Measurements from ENCODE around the gene ALDH3A2.
A peak's percentile ranks its signal among the peaks of the same experiment; 100 is the strongest.

ALDH3A2 gene

DNA sequence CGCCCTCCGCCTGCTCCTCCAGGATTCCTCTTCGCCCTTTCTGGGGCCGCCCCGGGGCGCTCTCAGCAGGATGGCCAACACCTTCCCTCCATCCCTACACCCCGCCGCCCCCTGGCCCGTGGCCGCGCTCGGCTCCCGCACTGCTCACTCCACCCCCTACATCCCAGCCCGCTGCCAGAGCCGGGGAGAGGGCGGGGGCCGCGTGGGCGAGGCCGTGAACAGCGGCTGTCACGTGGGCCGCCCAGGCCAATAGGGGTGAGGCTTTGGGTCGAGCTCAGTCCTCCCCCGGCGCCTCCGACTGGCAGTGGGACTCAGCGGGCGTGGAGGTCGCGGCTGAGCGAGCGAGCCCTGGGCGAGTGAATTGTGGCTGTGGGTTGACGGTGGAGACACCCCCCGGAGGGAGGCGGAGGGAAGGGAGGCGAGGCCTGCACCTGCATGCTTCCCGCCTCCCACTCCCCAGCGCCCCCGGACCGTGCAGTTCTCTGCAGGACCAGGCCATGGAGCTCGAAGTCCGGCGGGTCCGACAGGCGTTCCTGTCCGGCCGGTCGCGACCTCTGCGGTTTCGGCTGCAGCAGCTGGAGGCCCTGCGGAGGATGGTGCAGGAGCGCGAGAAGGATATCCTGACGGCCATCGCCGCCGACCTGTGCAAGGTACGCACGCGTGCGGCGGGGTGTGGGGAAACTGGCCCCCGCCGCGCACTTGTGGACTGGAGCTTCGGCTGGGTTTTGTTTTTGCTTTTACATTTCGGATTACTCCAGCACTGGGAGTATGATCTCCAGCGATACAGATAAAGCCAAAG is at the start of gene ALDH3A2:
TSS of gene ALDH3A2 (plus strand) at position 277 of the 799 bp plus-strand sequence. CDS start at position 498, 221 bp downstream.
- peak; percentile 97 for DNase-seq

DNA sequence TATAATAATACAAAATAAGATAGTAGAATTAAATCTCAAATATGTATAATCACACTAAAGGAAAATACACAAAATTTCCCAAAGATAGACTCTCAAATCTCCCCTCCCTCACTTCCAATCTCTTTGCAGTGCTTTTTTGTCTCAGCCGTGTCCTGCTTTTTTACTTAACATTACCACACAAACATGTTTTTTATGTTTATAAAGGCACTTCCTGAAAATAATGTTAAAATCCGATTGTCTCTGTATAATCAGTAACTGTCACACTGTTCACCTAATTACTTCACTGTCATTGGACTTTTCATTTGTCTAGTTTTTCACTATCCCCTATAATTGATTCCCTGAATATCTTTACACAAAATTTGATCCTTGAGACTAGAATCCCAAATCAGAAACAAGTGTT is 38.2 kb upstream of the ALDH3A2 start:
- no peak for DNase-seq

DNA sequence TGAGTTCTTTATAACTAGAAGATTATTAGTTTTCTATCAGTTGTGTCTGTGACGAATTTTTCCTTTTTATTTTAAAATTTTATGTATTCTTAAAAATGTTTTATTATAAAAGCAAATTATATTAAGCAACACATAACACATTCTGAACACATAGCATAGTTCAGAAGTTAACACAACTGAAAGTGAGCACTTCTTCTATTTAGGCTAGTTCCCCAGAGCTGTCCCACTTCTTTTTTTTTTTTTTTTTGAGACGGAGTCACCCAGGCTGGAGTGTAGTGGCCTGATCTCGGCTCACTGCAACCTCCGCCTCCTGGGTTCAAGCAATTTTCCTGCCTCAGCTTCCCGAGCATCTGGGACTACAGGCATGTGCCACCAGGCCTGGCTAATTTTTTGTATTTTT is 37.7 kb upstream of the ALDH3A2 start:
- DNase-seq: no peak

DNA sequence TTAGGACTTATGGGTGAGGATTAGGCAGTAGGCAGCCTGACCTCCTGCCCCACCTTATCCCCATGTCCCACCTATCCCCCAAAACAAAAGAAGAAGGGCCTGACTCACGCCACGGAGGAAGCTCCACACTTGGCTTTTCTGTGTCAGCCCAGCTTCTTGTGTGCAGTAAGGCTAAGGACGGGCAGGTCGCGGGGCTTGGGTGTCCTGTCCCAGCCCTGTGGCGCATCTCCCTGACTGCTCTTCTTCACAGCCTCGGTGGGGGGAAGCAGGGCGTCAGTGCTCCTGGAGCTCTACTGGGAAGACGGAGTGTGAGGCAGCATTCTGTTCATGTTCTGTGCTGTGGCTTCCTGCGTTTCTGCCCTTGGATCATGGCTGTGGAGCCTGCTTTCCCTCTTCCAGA is 34.6 kb upstream of the ALDH3A2 start:
- no peak for DNase-seq

DNA sequence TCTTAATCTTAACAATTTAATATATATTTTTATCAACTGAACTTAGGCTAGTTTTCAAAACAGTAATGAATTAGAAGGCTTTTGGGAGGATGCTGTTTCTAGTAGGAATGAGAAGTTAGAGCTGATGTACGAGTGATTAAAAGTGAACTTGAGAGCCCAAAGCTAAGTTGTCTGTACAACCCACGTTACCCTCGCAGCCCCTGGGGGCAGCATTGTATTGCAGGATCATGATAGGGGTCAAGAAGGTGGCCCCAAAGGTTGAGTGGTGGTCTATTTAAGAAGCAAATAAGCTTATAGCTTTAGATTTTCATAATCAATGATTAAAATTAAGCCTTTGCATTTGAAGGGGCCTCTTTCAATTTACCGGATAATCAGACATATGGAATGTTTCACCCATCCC is 33.7 kb upstream of the ALDH3A2 start:
- no peak for DNase-seq

DNA sequence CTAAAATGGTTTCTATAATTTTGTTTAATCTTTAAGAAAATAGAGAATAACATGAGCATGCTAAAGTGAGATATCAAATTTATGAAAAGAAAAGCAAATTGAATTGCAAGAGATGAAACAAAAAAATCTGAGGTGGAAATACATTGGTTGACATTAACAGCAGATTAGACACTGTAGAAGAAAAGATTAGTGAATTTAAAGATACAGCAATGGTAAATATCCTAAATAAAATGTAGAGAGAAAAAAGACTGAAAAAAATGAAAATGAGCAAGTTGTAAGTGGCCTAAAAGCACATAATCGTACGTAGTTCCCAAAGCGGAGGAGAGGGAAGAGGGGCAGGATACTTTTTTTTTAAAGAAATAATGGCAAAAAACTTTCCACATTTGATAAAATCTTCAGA is 30.5 kb upstream of the ALDH3A2 start:
- DNase-seq: no peak

DNA sequence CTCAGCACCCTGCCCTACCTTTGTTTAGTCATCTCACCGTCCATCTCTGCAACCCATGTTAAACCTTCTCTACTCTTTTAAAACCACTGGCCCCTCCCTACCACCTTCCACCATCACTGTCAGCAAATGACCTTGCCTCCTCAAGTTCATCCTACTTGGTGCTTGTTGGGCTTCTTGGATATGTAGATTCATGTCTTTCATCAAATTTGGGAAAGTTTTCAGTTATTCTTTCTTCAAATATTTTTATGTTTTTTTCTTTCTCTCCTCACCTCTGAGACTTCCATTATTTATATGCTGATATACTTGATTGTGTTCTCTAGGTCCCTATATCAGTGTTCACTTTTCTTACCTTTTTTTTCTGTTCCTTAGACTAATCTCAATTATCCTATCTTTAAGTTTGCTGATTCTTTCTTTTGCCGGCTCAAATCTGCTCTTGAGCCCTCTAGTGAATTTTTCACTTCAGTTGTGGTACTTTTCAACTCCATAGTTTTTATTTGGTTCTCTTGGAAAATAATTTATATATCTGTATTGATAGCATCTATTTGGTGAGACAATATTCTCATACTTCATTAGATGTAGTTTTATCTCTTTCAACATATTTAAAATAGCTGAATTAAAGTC is 28.7 kb upstream of the ALDH3A2 start:
- no peak for DNase-seq

DNA sequence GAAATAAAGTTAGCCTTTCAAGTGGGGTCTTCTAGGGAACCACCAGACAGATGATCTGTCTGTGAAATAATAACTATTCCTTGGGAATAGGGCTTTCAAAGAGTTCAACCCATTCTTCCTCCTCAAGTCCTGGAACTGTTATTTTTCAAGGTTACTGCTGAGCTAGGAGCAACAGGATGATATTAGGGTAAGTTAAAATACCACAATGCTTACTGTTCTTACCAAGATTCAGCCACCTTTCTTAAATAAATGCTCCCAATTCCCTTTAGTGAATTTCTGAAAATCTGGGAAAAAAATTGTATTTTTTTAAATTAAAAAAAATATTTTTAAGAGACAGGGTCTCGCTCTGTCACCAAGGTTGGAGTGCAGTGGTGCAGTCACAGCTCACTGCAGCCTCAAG is 26.9 kb upstream of the ALDH3A2 start:
- DNase-seq: no peak

DNA sequence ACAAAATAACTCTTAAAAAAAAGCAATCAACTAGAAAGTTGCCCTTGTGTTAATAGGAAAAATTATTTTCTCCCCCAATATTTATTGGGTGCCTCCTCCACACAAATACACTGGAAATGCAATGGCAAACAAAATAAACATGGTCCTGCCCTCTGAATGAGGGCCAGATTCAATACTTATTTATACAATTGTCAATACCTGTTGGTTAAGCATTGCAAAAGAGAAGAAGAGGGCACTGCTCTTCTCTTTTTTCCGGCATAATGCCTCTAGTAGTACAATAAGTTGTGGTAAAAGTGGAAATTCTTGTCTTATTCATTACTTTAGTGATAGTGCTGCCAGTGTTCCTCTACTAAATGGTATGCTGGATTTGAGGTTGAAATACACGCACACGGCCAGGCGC is 22.5 kb upstream of the ALDH3A2 start:
- DNase-seq: no peak

DNA sequence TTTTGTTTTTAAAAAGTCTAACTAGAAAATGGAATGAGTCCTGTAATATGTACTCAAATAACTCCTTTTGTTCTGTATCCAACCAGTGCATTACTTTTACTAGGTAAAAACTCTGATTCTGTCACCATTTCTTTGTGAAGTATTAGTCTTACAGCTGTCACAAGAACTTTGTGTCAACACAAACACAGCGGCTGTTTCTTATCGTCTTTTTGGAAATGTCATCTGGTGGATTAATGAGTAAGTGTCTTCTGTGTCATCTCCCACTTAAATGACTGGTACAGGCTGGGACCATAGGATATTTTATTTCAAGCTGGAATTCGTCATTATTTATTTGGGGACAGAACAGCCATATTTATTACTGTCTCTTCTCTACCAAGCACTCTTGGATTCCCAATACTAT is 19.1 kb upstream of the ALDH3A2 start:
- DNase-seq: no peak

DNA sequence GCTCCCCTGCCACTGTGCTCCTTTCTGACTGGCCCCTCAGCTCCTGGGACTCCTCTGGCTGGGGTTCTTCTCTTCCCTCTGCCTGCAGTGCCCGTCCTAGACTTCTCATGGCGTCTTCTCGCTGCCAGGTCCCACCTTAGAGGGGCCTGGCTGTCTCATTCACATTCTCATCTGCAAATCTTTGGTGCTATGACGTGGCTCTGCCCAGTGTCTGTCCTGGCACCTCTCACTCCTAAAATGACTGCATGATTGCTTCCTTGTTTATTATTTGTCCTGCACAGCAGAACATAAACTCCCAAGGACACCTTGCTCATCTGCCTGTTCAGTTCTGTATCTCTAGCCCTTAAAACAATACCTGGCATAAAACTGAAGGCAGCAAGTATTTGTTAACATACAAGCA is 18.5 kb upstream of the ALDH3A2 start:
- DNase-seq: no peak

DNA sequence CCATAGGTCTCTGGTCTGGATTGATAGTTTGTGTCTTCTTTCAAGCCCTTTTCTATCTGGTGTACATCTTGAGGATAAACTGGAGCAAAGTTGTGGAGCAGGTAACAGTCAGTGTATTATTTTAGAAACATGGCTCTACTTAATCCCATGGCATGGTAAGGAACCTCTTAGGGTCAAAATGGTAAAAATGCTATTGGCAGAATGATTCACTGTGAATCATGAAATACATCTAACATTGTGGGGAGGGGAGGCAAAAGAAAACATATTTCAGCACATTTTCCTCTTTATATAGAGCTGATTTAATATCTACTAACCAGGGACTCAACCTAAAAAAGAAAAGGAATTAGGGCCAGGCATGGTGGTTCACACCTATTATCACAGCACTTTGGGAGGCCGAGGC is 17.9 kb upstream of the ALDH3A2 start:
- DNase-seq: no peak

DNA sequence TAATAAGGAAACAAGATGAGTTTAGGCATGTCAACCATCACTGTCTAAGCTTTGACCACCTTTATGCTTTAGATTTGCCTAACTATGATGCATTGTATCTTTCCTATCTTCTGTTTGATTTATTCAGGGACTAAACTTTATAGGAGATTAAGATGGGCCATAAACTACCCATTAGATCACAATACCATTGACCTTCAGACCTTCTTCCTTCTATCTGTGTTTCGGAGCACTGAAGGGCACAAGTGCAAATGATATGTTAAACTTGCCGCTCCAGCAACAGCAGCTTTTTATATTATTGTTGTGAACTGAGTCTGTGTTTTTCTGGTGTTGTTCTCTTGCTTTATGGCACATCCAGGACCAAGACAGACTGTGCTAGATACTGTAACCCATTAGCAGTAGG is 16.6 kb upstream of the ALDH3A2 start:
- no peak for DNase-seq

DNA sequence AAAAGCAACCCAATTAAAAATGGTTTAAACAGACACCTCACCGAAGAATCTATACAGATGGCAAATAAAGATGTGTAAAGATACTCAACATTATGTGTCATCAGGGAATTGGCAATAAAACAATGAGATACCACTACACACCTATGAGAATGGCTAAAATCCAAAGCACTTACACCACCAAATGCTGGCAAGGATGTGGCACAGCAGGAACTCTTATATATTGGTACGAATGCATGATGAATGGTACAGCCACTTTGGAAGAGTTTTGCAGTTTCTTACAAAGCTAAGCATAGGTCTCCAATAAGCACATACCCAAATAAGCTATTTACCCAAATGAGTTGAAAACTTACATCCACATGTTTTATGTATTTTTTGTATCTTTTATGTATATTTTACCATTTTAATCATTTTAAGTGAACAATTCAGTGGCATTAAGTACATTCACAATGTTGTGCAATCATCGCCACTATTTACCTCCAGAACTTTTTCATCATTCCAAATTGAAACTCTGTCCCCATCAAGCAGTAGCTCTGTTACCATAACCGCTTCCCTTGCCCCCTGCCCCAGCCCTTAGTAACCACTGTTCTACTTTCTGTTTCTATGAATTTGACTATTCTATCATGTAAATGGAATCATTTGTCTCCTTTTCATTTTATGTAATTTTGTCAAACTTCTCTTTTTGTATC is 6.7 kb upstream of the ALDH3A2 start:
- DNase-seq: no peak

DNA sequence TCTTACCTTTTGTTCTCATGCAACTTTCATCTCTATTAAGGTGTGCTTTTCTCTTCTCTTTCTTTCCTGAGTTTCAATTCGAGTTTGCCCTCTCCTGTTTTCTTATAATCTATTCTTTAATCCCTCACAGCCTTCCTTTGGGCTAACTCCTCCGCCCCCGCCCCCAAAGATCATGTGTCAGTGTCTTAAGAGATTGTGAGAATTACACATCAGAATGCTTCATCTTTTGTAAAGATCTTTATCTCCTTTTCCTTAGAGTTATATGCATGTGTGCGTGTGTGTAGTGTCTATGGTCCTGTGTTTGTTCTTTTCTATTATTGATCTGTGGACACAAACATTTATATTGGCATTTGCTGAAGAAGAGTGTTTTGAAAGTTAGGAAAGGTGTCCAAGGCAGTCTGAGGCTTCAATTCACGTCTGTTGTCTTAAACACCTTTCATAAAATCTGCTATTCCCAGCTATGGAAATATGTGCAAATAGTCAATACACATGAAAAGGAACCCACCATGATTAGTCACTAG is 6.1 kb upstream of the ALDH3A2 start:
- no peak for DNase-seq

DNA sequence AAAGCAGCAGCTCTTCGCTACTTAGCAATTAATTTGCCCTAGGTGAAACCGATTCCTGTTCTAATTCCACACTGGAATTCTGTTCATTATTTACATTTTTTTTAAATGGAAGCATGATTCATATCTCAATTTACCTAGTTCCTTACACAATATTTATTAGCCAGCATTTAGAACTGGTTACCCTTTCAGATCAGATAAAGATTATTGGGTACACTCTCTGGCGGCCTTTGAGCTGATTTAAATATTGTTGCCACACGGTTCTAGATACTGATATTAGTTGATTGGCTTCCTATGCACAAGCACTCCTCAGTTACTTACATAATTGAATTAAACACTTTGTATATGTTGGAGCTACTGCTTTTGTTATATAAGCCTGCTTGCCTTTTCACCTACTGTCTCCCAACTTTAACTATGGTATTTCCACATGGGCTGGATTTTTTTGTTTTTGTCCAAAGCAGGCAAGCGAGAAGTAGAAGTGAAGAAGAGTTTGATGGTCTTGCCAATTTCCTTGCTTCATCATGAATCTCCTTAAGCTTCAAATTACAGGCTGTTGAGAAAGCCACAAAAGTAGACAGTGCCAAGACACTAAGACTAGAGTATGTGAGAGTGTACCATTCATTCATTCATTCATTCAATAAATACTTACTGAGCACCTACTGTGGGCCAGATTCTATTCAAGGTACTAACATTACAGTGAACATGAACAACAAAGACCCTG is 3.9 kb upstream of the ALDH3A2 start:
- no peak for DNase-seq

DNA sequence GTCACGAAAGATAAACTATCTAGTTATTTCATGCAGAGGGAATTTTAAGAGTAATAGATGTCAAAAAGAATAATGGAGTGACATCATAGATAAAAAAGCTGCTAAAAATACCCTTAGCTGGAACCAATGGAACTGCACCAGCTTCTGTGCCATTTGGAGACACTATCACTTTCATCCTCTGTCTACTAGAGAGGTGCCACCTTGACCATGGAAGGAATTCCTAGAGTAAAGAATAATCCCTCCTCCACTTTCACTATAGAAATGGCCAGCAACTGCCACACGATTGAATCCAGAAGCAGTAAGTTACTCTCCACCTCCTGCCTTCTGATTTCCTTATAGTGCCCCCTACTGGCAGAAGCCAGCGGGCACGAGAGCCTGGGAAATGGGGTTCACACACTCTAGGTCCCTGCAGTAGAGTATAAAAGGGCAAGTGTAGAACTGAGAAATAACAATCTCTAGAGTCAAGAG is 2.8 kb upstream of the ALDH3A2 start:
- DNase-seq: peak; percentile 76

DNA sequence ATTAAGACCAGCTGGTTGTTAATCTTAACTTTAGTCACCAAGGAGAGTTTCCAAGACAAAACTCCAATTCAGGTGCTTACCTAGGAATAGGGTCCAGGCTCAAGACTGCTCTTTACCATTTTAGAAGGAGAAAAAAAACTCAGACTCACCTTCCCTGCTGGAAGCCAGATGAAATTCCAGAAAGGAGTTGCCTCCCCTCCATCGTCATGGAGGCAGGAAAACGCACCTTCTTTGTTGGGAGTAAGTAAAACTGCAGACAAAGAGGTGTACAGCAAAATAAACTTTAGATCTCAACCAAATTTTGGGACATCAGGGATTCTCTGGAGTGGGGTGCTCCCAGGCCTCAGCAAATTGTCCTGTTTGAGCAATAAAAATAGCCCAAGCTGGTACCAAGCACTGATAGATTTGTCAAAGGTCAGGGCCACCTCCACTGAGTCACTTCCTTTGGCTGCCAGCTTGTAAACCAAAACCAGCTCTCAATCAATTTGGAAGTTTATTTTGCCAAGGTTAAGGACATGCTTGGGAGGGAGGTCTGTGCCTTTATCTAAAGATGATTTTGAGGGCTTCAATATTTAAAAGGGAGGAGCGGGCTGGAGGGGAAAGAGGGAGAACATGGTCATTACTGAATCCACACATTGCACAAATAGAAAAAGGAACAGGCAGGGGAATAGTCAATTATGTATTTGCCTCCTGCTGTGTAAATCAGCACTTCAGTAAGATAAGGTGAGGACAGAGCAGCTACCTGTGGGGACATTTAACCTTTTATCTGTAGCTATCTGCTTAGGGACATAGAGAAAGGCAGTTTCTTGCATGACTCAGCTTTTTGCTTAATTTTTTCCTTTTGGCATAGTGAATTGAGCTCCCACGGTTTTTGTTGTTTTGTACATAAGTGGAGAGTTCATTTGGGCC is 1.5 kb upstream of the ALDH3A2 start:
- peak; percentile 22 for DNase-seq

DNA sequence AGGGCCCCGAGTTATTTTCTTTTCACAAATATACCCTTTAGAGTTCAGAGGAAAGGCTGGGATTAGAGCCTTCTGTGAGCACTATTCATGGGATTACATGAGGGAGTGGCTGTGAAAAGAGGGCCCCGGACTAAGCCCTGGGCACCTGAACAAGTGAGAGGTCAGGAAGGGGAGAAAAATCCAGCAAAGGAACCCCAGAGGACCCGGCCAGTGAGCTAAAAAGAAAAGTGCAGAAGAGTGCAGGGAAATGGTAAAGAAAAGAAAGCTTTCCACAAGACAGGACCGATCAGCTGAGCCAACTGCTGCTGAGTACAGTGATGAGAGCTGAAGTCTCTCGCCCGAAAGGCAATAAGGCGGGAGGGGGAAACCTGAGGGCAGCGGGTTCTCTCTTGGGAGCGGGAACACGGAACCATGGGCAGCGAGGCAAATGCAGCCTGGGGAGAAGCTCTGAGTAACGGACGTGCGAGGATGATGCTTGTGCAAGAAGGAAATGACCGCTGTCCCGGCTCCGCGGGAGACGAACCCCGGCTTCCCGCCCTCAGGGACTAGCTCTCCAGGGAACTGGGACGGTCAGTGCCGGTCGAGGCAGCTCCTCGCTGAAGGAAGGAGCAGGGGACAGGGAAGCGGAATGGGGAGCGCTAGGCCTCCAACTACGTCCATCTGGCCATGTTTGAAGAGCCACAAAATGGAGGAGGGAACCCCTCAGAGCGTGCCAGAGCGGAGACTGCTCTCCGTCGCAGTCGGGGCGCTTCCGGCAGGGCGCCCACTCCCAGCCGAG is 665 bp upstream of the ALDH3A2 start:
- DNase-seq: peak; percentile 32

DNA sequence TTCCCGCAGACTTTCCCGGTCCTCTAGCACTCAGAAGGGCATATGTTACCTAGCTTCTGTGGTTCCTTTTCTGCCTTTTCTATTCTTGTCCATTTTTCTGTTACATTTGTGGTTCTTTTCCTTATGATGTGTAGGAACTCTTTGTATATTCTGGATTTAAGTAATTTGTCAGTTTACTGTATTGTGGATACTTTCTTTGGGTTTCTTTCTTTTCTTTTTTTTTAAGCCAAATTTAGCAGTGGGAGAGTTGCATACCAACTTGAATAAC is 657 bp downstream of the ALDH3A2 start:
- no peak for DNase-seq

DNA sequence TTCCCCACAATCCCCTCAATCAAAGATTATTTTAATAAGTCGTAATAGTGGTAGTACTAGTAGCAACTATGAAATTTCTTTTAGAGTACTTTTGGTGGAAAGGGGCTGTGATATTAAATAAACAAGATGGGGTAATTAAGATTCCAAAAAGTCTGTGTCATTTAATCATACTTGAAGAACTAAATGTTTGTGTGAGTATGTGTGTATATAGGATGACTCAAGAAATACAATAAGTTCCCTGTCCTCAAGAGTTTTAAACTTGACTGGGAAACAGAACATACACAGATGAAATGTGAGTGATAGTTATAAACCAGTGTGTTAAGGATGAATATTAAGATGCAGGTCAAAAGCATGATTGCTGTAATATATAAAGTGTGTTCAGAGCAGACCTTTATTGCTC is 2.3 kb downstream of the ALDH3A2 start:
- no peak for DNase-seq
